ENCODE measurements around the gene STIL. TPM values are rescaled to one million over a fixed set of nuclear protein-coding genes. Genes with fewer than 3 reads are reported as not detected.
"Not testable (repeated sequence)": the region's sequence is repeated elsewhere in the genome, so short reads cannot be mapped to it uniquely, and the experiment has no call there.

STIL gene
- polyA plus RNA-seq, 2 of the 4 experiments (the other 2 are of a cell fraction): 10.1 to 21.7 TPM

DNA sequence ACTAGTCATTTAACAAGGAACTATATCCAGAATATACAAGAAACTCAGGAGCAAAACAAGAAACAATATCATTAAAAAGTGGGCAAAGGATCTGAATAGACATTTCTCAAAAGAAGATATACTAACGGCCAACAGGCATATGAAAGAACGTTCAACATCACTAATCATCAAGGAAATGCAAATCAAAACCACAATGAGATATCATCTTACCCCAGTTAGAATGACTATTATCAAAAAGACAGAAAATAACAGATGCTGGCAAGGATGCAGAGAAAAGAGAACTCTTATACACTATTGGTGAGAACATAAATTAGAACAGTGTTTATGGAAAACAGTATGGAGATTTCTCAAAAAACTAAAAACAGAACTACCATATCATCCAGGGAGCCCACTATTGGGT is 110.4 kb downstream of the STIL start:
- H3K4me1 ChIP-seq; H3K9me3 ChIP-seq; H3K4me3 ChIP-seq; FAIRE-seq; H3K27ac ChIP-seq; POLR2A ChIA-PET; H3K4me2 ChIP-seq; DNase-seq (ENCODE audit: low read depth in 1 of 2, low spot score in 1 of 2); ATAC-seq: not testable (repeated sequence)
- WGBS (ENCODE audit: missing lambda C conversion rate): 5% methylated on average over 2 of the region's 2 CpGs
- CTCF ChIA-PET: interaction anchor here (2.5 kb wide), 1 partner anchor 11 kb away, joined by 13 read pairs; no protein-coding TSS in a partner anchor

DNA sequence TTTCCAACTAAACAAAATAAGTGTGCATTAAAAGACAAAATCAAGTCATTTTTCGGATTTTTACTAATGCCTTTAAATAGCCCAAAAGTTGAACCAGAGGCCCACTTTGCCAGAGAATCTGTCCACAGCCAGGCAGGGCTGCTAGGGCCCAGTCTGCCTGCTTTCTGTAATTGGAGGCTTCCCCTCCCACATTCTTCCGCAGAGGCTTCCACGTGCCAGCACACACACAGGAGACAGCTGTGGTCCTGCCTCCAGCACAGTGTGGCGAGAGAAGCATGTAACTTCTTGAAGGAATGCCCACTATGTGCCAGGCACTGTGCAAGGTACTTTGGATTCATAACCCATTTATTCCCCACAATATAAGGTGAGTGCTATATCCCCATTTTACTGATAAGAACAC is 112.8 kb downstream of the STIL start:
- ChIA-PET POLR2A (no interaction called here), CTCF (interaction anchor here (0.9 to 2.9 kb wide), 4 partner anchors 8 to 62 kb away, joined by 3 to 13 read pairs (median 12); no protein-coding TSS in a partner anchor)
- ATAC-seq (no peak), FAIRE-seq (no peak), DNase-seq (ENCODE audit: low read depth in 1 of 2, low spot score in 1 of 2) (no peak)
- H3K4me2 ChIP-seq: no peak overlapping the region
- H3K4me3 ChIP-seq: no peak overlapping the region
- no peak overlapping the region for H3K27ac ChIP-seq
- H3K4me1 ChIP-seq: no peaks in the 10 kb centered on the region; the same call in 2 of the 3 replicates
- no peak for TF ChIP-seq NFE2L2 (conservative IDR thresholded peaks at IDR 0.05; ENCODE audit: low read length)
- no peak for TF ChIP-seq GATA3 (IDR thresholded peaks at IDR 0.05; ENCODE audit: borderline replicate concordance)
- TF ChIP-seq EP300 (IDR thresholded peaks at IDR 0.05): no peak
- no peak for TF ChIP-seq HDAC2 (IDR thresholded peaks at IDR 0.05)
- TF ChIP-seq, protein P1, sequence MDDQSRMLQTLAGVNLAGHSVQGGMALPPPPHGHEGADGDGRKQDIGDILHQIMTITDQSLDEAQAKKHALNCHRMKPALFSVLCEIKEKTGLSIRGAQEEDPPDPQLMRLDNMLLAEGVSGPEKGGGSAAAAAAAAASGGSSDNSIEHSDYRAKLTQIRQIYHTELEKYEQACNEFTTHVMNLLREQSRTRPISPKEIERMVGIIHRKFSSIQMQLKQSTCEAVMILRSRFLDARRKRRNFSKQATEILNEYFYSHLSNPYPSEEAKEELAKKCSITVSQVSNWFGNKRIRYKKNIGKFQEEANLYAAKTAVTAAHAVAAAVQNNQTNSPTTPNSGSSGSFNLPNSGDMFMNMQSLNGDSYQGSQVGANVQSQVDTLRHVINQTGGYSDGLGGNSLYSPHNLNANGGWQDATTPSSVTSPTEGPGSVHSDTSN (IDR thresholded peaks at IDR 0.05): no peak
- no peak for TF ChIP-seq CHD4 (IDR thresholded peaks at IDR 0.05; ENCODE audit: borderline replicate concordance)
- no peak for TF ChIP-seq KDM1A (IDR thresholded peaks at IDR 0.05; ENCODE audit: low read depth)
- TF ChIP-seq KDM5A (IDR thresholded peaks at IDR 0.05): no peak
- TF ChIP-seq JUNB (IDR thresholded peaks at IDR 0.05): no peak
- TF ChIP-seq RARB (CRISPR knock-in tag; IDR thresholded peaks at IDR 0.05): no peak
- TF ChIP-seq, protein P2, sequence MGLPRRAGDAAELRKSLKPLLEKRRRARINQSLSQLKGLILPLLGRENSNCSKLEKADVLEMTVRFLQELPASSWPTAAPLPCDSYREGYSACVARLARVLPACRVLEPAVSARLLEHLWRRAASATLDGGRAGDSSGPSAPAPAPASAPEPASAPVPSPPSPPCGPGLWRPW (IDR thresholded peaks at IDR 0.05): no peak
- TF ChIP-seq, protein P3, sequence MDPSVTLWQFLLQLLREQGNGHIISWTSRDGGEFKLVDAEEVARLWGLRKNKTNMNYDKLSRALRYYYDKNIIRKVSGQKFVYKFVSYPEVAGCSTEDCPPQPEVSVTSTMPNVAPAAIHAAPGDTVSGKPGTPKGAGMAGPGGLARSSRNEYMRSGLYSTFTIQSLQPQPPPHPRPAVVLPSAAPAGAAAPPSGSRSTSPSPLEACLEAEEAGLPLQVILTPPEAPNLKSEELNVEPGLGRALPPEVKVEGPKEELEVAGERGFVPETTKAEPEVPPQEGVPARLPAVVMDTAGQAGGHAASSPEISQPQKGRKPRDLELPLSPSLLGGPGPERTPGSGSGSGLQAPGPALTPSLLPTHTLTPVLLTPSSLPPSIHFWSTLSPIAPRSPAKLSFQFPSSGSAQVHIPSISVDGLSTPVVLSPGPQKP (IDR thresholded peaks at IDR 0.05; ENCODE audit: low read depth, low read length): no peak
- no peak for TF ChIP-seq CBX2 (IDR thresholded peaks at IDR 0.05; ENCODE audit: borderline replicate concordance, low read depth)
- no peak for TF ChIP-seq ESRRA (IDR thresholded peaks at IDR 0.05; ENCODE audit: borderline replicate concordance, low read length)
- no peak for TF ChIP-seq CHD2 (IDR thresholded peaks at IDR 0.05; ENCODE audit: low read length, partially characterized antibody)
- no peak for TF ChIP-seq RAD21 (conservative IDR thresholded peaks at IDR 0.05 in 1 of 2, IDR thresholded peaks at IDR 0.05 in 1 of 2)
- 0 out of 3 replicates have a peak, but pooled peaks cover 4% of the 10 kb centered on the region for H3K9me3 ChIP-seq
- WGBS (ENCODE audit: missing lambda C conversion rate): 52% methylated on average over 4 of the region's 4 CpGs

Other genes with a start within 250 kb of the STIL start
- gene CYP4Z1, start 246.9 kb downstream of the STIL start, polyA plus RNA-seq (2011; rRNA removed): not detected in 2 replicates
- gene CYP4Z1, start 246.9 kb downstream of the STIL start, polyA plus RNA-seq (2017; fragmentation: RNase III; extraction: RNeasy Plus Mini Kit Qiagen cat#74134 plus additional on column Dnase treatment): not detected in 3 replicates
- not detected in 2 replicates for gene CYP4A22, start 176.7 kb downstream of the STIL start, polyA plus RNA-seq (2011; rRNA removed)
- gene CYP4A22, start 176.7 kb downstream of the STIL start, polyA plus RNA-seq (2017; fragmentation: RNase III; extraction: RNeasy Plus Mini Kit Qiagen cat#74134 plus additional on column Dnase treatment): not detected in 3 replicates
- gene PDZK1IP1, start 124.1 kb downstream of the STIL start, polyA plus RNA-seq (2011; rRNA removed): 2.2 and 2.3 TPM in 2 replicates
- 6.4 to 9.4 TPM (median 6.9 TPM) in 3 replicates for gene PDZK1IP1, start 124.1 kb downstream of the STIL start, polyA plus RNA-seq (2017; fragmentation: RNase III; extraction: RNeasy Plus Mini Kit Qiagen cat#74134 plus additional on column Dnase treatment)
- gene TAL1, start 81.9 kb downstream of the STIL start, polyA plus RNA-seq (2011; rRNA removed): 0.04 TPM in 1 of 2 replicates, not detected in the other
- gene TAL1, start 81.9 kb downstream of the STIL start, polyA plus RNA-seq (2017; fragmentation: RNase III; extraction: RNeasy Plus Mini Kit Qiagen cat#74134 plus additional on column Dnase treatment): 0.03 TPM in 1 of 3 replicates, not detected in the others
- gene CMPK1, start 19.6 kb upstream of the STIL start, polyA plus RNA-seq (2011; rRNA removed): 61.9 and 103 TPM in 2 replicates
- 84.7 to 89.8 TPM (median 89.3 TPM) in 3 replicates for gene CMPK1, start 19.6 kb upstream of the STIL start, polyA plus RNA-seq (2017; fragmentation: RNase III; extraction: RNeasy Plus Mini Kit Qiagen cat#74134 plus additional on column Dnase treatment)
- gene FOXE3, start 102.1 kb upstream of the STIL start, polyA plus RNA-seq (2011; rRNA removed): not detected in 2 replicates
- 0.04 to 0.09 TPM (median 0.08 TPM) in 3 replicates for gene FOXE3, start 102.1 kb upstream of the STIL start, polyA plus RNA-seq (2017; fragmentation: RNase III; extraction: RNeasy Plus Mini Kit Qiagen cat#74134 plus additional on column Dnase treatment)
- 0.12 and 0.13 TPM in 2 replicates for gene FOXD2, start 123.9 kb upstream of the STIL start, polyA plus RNA-seq (2011; rRNA removed)
- gene FOXD2, start 123.9 kb upstream of the STIL start, polyA plus RNA-seq (2017; fragmentation: RNase III; extraction: RNeasy Plus Mini Kit Qiagen cat#74134 plus additional on column Dnase treatment): 0.22 to 0.50 TPM (median 0.35 TPM) in 3 replicates

All from A549 (cell line).